ENCODE results near the gene TBC1D14.
"Not testable (repeated sequence)": the region's sequence is repeated elsewhere in the genome, so short reads cannot be mapped to it uniquely, and the experiment has no call there.

The TBC1D14 gene

GRCh38 chr4:6901669-6902317 lies 7.8 kb upstream of the TBC1D14 start:
- no peaks in the 10 kb centered on the region for H3K79me2 ChIP-seq (ENCODE audit: insufficient read depth, low read length)
- no peaks in the 10 kb centered on the region for H3K36me3 ChIP-seq (ENCODE audit: insufficient read depth, low read length)
- no peaks in the 10 kb centered on the region for H3K9me2 ChIP-seq (replicated peaks; ENCODE audit: low read depth, low read length)
- no peaks in the 10 kb centered on the region for H3K27me3 ChIP-seq (ENCODE audit: insufficient read depth, low read length, poor library complexity, severe bottlenecking)
- no peaks in the 10 kb centered on the region for H3K9me3 ChIP-seq (ENCODE audit: insufficient read depth, low read depth, low read length)
- no peak overlapping the region for H3K4me3 ChIP-seq (ENCODE audit: low read length, poor library complexity, severe bottlenecking)
- H4K20me1 ChIP-seq (ENCODE audit: insufficient read depth, low read length, poor library complexity, severe bottlenecking), result no peaks in the 10 kb centered on the region
- H2AFZ ChIP-seq (ENCODE audit: low read length), result no peak overlapping the region
- TF ChIP-seq EZH2phosphoT487 (IDR thresholded peaks at IDR 0.05; ENCODE audit: borderline replicate concordance) (no peak), CTCF (conservative IDR thresholded peaks at IDR 0.05; ENCODE audit: low read length) (no peak)
- H3F3A ChIP-seq (ENCODE audit: low read depth), result no peaks in the 10 kb centered on the region
- H3K4me2 ChIP-seq (ENCODE audit: low read depth, low read length, poor library complexity, severe bottlenecking), result no peak overlapping the region
- H3K9ac ChIP-seq (ENCODE audit: low read depth, low read length, poor library complexity, severe bottlenecking), result no peak overlapping the region
- peaks cover 3% of the 10 kb centered on the region for H3K4me1 ChIP-seq (ENCODE audit: insufficient read depth, low read length, poor library complexity, severe bottlenecking)

GRCh38 chr4:6902318-6903042 lies 7.1 kb upstream of the TBC1D14 start:
- Histone ChIP-seq H3K9me2 (replicated peaks; ENCODE audit: low read depth, low read length) (no peaks in the 10 kb centered on the region), H3K4me3 (ENCODE audit: low read length, poor library complexity, severe bottlenecking) (no peak overlapping the region), H3K9me3 (ENCODE audit: insufficient read depth, low read depth, low read length) (no peaks in the 10 kb centered on the region), H3K9ac (ENCODE audit: low read depth, low read length, poor library complexity, severe bottlenecking) (no peak overlapping the region), H4K20me1 (ENCODE audit: insufficient read depth, low read length, poor library complexity, severe bottlenecking) (no peaks in the 10 kb centered on the region), H3K4me1 (ENCODE audit: insufficient read depth, low read length, poor library complexity, severe bottlenecking) (peaks cover 3% of the 10 kb centered on the region), H3K79me2 (ENCODE audit: insufficient read depth, low read length) (no peaks in the 10 kb centered on the region), H3K27me3 (ENCODE audit: insufficient read depth, low read length, poor library complexity, severe bottlenecking) (no peaks in the 10 kb centered on the region), H2AFZ (ENCODE audit: low read length) (no peak overlapping the region), H3K36me3 (ENCODE audit: insufficient read depth, low read length) (no peaks in the 10 kb centered on the region), H3F3A (ENCODE audit: low read depth) (no peaks in the 10 kb centered on the region), H3K4me2 (ENCODE audit: low read depth, low read length, poor library complexity, severe bottlenecking) (no peak overlapping the region)
- TF ChIP-seq EZH2phosphoT487 (IDR thresholded peaks at IDR 0.05; ENCODE audit: borderline replicate concordance), result no peak
- no peak for TF ChIP-seq CTCF (conservative IDR thresholded peaks at IDR 0.05; ENCODE audit: low read length)

GRCh38 chr4:6905516-6906445 lies 3.8 kb upstream of the TBC1D14 start:
- H3K4me3 ChIP-seq (ENCODE audit: low read length, poor library complexity, severe bottlenecking), result no peak overlapping the region

GRCh38 chr4:6906486-6906885 lies 3.1 kb upstream of the TBC1D14 start:
- Histone ChIP-seq H3K4me1 (ENCODE audit: insufficient read depth, low read length, poor library complexity, severe bottlenecking) (peaks cover 19% of the 10 kb centered on the region), H4K20me1 (ENCODE audit: insufficient read depth, low read length, poor library complexity, severe bottlenecking) (peaks cover 13% of the 10 kb centered on the region), H3K79me2 (ENCODE audit: insufficient read depth, low read length) (peaks cover 15% of the 10 kb centered on the region; the same call in 1 of the 2 replicates)
- not testable (repeated sequence) for H3K4me3 ChIP-seq (ENCODE audit: low read length, poor library complexity, severe bottlenecking); H3K4me2 ChIP-seq (ENCODE audit: low read depth, low read length, poor library complexity, severe bottlenecking); H3K36me3 ChIP-seq (ENCODE audit: insufficient read depth, low read length); H3F3A ChIP-seq (ENCODE audit: low read depth); H3K9ac ChIP-seq (ENCODE audit: low read depth, low read length, poor library complexity, severe bottlenecking); H3K27me3 ChIP-seq (ENCODE audit: insufficient read depth, low read length, poor library complexity, severe bottlenecking); H3K9me3 ChIP-seq (ENCODE audit: insufficient read depth, low read depth, low read length); H3K9me2 ChIP-seq (replicated peaks; ENCODE audit: low read depth, low read length); H2AFZ ChIP-seq (ENCODE audit: low read length)

More at GRCh38 chr4:6905516-6906445, 3.8 kb upstream of the TBC1D14 start:
- H3K27me3 ChIP-seq (ENCODE audit: insufficient read depth, low read length, poor library complexity, severe bottlenecking), result no peaks in the 10 kb centered on the region
- H3K4me1 ChIP-seq (ENCODE audit: insufficient read depth, low read length, poor library complexity, severe bottlenecking), result peaks cover 13% of the 10 kb centered on the region
- H3F3A ChIP-seq (ENCODE audit: low read depth), result no peaks in the 10 kb centered on the region
- no peaks in the 10 kb centered on the region for H3K9me3 ChIP-seq (ENCODE audit: insufficient read depth, low read depth, low read length)
- TF ChIP-seq CTCF (conservative IDR thresholded peaks at IDR 0.05; ENCODE audit: low read length) (no peak), EZH2phosphoT487 (IDR thresholded peaks at IDR 0.05; ENCODE audit: borderline replicate concordance) (no peak)
- no peak overlapping the region for H2AFZ ChIP-seq (ENCODE audit: low read length)
- no peaks in the 10 kb centered on the region for H3K9me2 ChIP-seq (replicated peaks; ENCODE audit: low read depth, low read length)
- H3K9ac ChIP-seq (ENCODE audit: low read depth, low read length, poor library complexity, severe bottlenecking), result no peak overlapping the region
- peaks cover 8% of the 10 kb centered on the region; the same call in 1 of the 2 replicates for H3K79me2 ChIP-seq (ENCODE audit: insufficient read depth, low read length)
- no peaks in the 10 kb centered on the region for H3K36me3 ChIP-seq (ENCODE audit: insufficient read depth, low read length)
- peaks cover 8% of the 10 kb centered on the region for H4K20me1 ChIP-seq (ENCODE audit: insufficient read depth, low read length, poor library complexity, severe bottlenecking)
- no peak overlapping the region for H3K4me2 ChIP-seq (ENCODE audit: low read depth, low read length, poor library complexity, severe bottlenecking)

Measured in Loucy (cell line).